GM21529 (cell line): ENCODE data around the gene ZFP69B.
A peak's percentile ranks its signal among the peaks of the same experiment; 100 is the strongest.

Experiments used
- ATAC-seq: cut with Tn5 transposase; IDR thresholded peaks from one replicate; pipeline ENCODE4 v1.9.1; 2021; ENCODE audit not compliant: unreplicated experiment

Gene ZFP69B

DNA sequence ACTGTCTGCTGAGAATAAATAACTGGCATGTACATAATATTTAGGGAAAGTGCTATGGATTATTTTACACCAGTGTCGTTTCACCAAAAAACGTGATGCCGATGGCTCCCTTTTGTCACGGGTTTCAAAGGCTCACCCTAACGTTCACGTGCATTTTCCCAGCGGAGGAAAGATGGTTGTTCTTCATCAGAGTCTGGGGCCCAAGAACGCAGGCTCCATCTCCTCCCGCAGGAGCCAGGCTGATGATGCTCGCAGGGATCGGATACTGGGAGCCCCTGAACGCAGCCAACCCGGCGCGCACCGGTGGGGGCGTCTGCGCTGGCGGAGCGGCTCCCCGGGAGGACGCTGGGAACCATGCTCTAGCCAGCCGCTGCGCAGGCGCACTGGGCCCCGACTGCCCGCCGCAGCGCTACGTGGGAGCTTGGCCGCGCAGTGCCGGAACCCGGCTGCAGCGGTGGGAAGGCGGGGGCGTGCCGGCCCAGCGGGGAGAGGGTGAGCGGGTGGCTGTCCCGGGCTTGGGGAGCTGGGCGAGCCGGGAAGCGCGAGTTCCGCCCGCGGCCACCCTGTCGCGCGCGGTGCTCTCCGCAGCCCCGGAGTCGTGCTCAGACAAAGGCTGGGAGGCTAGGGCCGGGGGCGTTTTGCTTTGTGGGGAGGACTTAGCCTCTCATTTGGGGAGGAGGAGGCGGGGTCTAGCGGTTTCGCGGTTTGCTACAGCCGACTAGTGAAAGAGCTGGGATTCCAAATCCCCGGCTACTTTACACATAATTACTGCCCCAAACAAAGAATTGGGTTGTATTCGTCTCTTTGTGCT is at the start of gene ZFP69B:
Gene ZFP69B (plus strand): TSS at position 793 of the 811 bp plus-strand sequence. CDS start 486 bp downstream, outside the sequence.
- ATAC-seq = peak; percentile 78

GRCh38 chr1:40401473-40402201 is 48.6 kb upstream of the ZFP69B start:
- ATAC-seq = no peak

DNA sequence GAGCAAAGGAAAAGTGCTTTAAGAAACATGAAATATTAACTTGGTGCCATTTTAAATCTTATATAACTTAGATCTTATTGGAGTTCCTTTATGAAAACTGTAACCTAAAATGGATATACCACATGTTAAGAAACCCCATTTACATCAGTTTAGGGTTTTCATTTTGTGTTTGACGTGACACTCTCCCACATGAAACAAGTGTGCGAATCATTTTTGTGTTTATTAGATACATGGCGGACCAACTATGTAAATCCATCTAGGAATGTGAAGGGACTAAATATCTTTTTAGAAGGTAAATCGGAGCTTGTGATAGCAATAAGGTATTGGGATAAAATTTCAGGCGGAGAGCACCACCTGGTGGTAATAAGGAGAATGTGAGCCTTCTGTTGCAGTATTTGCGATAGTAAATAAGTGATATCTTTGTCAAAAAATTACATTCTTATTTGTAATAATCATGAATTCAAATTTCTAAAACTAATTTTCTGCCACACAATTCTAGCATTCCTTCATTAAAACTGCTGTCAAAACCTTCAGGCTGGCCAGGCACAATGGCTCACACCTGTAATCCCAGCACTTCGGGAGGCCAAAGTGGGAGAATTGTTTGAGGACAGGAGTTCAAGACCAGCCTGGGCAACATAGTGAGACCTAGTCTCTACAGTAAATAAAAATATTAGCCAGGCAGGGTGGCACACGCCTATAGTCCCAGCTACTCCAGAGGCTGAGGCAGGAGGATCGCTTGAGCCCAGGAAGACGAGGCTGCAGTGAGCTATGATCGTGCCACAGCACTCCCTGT is 45.4 kb upstream of the ZFP69B start:
- no peak for ATAC-seq

- ATAC-seq = no peak
Observed at GRCh38 chr1:40405812-40406211, 44.5 kb upstream of the ZFP69B start.

- ATAC-seq = no peak
Observed at GRCh38 chr1:40407453-40407852, 42.8 kb upstream of the ZFP69B start.

- ATAC-seq = no peak
Observed at GRCh38 chr1:40409467-40409866, 40.8 kb upstream of the ZFP69B start.

DNA sequence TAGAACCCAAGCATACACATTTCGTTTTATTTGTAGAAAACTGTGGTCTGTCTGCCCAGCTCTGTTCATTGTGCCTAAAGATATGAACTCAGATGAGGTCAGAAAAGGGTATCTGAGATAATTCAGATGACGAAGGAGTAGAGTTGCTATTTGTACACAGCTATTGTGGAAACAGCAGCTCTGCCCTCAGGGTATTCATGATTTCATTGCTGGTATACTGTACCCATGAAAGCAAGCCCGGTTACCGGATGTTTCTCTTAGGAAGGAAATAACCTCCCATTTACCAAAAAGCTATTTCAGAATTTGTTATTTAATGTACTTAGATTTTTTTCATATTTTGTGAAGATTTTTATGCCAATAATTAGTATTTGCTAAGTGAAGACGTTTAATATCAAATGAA is 39.0 kb upstream of the ZFP69B start:
- no peak for ATAC-seq

- no peak for ATAC-seq
Observed at GRCh38 chr1:40411843-40412242, 38.4 kb upstream of the ZFP69B start.

- ATAC-seq = no peak
Observed at GRCh38 chr1:40413527-40414252, 36.6 kb upstream of the ZFP69B start.

- ATAC-seq = no peak
Observed at GRCh38 chr1:40414331-40414730, 35.9 kb upstream of the ZFP69B start.

DNA sequence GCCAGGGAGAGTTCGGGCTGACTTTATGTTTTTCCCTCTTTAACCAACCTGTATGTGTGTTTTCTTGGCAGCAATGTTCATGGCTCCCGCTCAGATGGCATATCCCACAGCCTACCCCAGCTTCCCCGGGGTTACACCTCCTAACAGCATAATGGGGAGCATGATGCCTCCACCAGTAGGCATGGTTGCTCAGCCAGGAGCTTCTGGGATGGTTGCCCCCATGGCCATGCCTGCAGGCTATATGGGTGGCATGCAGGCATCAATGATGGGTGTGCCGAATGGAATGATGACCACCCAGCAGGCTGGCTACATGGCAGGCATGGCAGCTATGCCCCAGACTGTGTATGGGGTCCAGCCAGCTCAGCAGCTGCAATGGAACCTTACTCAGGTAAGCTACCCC is 33.6 kb upstream of the ZFP69B start:
- no peak for ATAC-seq

GRCh38 chr1:40421431-40422384 is 28.6 kb upstream of the ZFP69B start:
- no peak for ATAC-seq

DNA sequence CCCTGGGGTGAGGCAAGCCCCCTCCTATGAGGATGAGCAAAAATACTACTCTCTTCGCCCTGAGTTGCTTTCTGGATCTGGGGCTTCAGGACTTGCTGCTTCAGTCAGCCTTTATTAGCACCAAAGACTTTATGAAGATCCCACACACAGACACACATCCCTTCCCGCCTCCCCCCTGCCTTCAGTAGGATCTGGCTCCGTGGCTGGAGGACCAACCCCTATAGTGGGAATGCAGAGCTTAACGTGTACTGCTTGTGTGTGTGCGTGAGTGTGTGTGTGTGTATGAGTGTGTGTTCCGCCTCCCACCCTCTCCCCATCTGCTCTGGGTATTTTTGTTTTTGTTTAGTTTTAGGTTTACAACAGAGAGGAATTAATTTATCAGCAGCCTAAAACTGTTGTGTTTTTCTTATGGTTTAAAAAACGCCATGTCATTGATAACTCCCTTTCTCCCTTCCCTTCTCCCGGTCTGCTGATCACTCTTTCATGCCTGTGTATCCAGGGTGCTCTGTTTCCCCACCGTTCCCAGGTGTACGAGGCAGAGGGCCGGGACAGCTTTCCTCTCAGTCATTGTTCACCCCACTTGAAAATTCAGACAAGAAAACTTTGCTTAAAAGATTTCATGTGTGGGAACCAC is 27.5 kb upstream of the ZFP69B start:
- ATAC-seq = no peak

DNA sequence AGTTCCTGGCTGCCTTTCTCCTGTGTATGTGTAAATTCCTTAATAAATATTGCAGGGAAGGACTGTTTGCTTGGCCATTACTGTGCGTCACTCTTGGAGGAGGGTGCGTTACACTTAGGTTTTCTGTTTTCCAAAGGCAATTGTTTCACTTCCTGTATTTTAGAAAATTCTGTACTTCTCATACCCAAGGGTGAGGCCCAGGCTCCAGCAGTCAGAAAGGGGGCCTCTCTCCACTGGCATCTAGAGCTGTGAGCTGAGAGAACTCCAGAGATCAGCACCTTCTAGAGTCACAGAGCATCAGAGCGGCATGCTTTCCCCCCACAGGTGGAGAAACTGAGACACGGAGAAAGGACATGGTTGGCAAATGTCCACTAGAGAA is 27.0 kb upstream of the ZFP69B start:
- ATAC-seq = no peak

DNA sequence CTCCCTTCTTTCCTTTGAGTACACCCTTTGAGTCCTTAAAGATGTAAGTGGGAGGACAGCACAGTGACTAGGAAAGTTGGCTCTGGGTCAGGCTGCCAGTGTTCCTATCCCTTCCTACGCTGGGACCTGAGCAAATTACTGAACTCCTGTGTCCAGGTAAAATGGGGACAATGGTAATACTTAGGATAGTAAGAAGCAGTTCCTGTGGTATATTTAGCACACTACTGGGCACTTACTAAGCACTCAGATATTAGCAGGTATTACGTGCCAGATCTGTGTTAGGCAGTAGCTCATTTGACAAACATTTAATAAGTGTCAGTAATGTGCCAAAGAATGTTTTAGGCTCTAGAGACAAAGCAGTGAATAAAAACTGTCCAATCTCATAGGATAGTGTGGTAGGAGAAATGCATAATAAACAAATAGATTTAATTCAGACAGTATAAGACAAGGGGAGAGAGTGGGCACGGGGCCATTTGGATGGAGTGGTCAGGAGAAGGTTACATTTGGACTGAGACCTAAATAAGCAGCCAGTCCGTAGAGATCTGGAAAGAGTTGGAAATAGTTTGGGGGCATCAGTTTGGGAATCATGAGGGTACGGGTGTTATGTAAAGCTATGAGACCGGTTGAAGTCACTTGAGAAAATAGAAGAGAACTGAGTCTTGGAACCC is 26.2 kb upstream of the ZFP69B start:
- no peak for ATAC-seq

DNA sequence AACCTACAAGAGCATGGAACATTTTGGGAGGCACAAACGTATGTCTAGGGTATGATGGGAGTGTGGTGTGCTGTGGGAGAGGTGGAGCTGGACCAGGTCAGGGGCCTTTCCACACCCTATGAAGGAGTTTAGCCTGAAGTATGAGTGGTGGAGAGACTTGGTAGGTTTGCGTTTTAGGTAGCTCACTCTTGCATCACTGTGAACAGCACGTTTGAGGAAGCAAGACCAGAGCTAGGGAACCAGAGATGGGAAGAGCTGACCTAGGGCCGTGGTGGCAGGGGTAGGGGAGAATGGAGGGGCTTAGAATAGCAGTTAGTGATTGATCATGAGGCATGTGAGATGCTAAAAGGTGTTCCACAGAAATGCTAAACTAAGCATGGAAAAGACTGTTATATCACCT is 25.1 kb upstream of the ZFP69B start:
- no peak for ATAC-seq

- ATAC-seq = no peak
Observed at GRCh38 chr1:40431385-40431784, 18.9 kb upstream of the ZFP69B start.

DNA sequence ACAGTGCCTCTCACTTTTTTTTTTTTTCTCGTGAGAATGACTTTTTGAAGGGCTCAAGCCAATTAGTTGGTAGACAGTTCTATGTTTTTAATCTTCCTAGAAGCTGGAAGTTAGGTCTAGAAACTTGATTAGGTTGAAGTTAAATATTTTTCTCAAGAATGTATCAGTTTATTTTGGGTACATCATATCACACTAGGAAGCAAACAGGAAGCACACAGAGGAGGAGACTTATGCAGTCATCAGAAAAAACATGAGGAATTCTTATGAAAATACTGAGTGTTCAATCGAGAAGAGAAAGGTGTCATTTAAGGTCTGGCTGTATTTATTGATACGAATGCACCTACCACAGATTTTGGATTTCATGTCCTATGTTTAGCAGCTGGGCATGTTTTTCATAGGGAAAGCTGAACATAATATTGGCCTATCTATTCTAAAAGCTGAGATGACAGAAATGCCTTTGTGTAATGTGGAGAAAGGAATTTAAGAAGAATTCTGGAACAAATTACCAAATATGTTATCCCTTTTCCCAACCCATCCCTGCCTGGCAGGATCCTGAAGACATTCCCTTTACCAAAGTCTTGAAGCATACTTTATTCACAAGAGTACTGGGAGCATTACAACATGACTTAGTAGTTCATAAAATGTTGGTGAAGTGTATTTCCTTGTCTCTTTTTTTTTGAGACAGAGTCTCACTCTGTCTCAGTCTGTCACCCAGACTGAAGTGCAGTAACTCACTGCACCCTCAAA is 17.5 kb upstream of the ZFP69B start:
- ATAC-seq = no peak
